Keratinocyte (primary cell): ENCODE data around the gene DOCK11.

Source experiments
- EZH2 ChIP-seq: IDR thresholded peaks from one replicate; pipeline ENCODE4 v1.6.1; 2012; ENCODE audit warnings: inconsistent platforms, mild to moderate bottlenecking, low read length, moderate library complexity
- TF ChIP-seq, protein P1 (sequence below), 3 experiments: IDR thresholded peaks in 1 of 3; conservative IDR thresholded peaks in 1 of 3; optimal IDR thresholded peaks in 1 of 3; 2 replicates in 2 of 3; 3 replicates in 1 of 3; pipeline versions ENCODE3 to v1.5.1; 2011; ENCODE audit warnings: low read length in 3 of 3, mild to moderate bottlenecking in 3 of 3, moderate library complexity in 2 of 3, control low read depth in 1 of 3, inconsistent platforms in 1 of 3; ENCODE audit not compliant: insufficient read depth in 2 of 3; ENCODE audit errors: extremely low read depth in 1 of 3

GRCh38 chrX:118541482-118541881 lies 45.9 kb downstream of the DOCK11 start:
- TF ChIP-seq, protein P1, sequence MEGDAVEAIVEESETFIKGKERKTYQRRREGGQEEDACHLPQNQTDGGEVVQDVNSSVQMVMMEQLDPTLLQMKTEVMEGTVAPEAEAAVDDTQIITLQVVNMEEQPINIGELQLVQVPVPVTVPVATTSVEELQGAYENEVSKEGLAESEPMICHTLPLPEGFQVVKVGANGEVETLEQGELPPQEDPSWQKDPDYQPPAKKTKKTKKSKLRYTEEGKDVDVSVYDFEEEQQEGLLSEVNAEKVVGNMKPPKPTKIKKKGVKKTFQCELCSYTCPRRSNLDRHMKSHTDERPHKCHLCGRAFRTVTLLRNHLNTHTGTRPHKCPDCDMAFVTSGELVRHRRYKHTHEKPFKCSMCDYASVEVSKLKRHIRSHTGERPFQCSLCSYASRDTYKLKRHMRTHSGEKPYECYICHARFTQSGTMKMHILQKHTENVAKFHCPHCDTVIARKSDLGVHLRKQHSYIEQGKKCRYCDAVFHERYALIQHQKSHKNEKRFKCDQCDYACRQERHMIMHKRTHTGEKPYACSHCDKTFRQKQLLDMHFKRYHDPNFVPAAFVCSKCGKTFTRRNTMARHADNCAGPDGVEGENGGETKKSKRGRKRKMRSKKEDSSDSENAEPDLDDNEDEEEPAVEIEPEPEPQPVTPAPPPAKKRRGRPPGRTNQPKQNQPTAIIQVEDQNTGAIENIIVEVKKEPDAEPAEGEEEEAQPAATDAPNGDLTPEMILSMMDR (optimal IDR thresholded peaks at IDR 0.05 in 1 of 3, IDR thresholded peaks at IDR 0.05 in 1 of 3, conservative IDR thresholded peaks at IDR 0.05 in 1 of 3; ENCODE audit: extremely low read depth in 1 of 3, insufficient read depth in 2 of 3, low read length in 3 of 3), result no peak
- TF ChIP-seq EZH2, result no peak
